ENCODE results near the gene IGFBP2. TPM values are rescaled to one million over a fixed set of nuclear protein-coding genes. Genes with fewer than 3 reads are reported as not detected.

The IGFBP2 gene
- total and polyA plus RNA-seq, 12 donors: 14.8 to 253 (median 79.4) TPM

- H3K27me3 ChIP-seq: no peaks in the 10 kb centered on the region
- intact Hi-C loops (cut with DNase I): loop anchor here (5.0 to 10.0 kb wide), 3 partner anchors 825 to 1067 kb away; no protein-coding TSS in a partner anchor
- TF ChIP-seq POLR2A (IDR thresholded peaks at IDR 0.05) (no peak), CTCF (IDR thresholded peaks at IDR 0.05) (peak in 2 of 6 experiments; percentile 15 to 23)
- DNase-seq: no peak
- no peak overlapping the region for H3K27ac ChIP-seq
- no peak overlapping the region for H3K4me3 ChIP-seq
- WGBS, 4 donors: 54 to 61% (median 59%) methylated on average over 2 to 4 of the region's 4 CpGs
- H3K4me1 ChIP-seq (replicated peaks in 1 of 2): peaks cover 0 to 29% of the 10 kb centered on the region in 2 donors
- peaks cover 0 to 7% of the 10 kb centered on the region in 2 donors for H3K36me3 ChIP-seq (replicated peaks in 1 of 2)
- no peaks in the 10 kb centered on the region for H3K9me3 ChIP-seq (replicated peaks in 1 of 3)
Measured at GRCh38 chr2:216687646-216688045, 54.4 kb downstream of the IGFBP2 start.

- no peak for DNase-seq
- Histone ChIP-seq H3K36me3 (replicated peaks in 1 of 2) (peaks cover 0 to 7% of the 10 kb centered on the region in 2 donors), H3K9me3 (replicated peaks in 1 of 3) (no peaks in the 10 kb centered on the region), H3K4me3 (no peak overlapping the region), H3K27ac (peak overlapping the region in 2 of 5 donors; percentile 33 to 56), H3K4me1 (replicated peaks in 1 of 2) (peaks cover 6 to 29% of the 10 kb centered on the region in 2 donors), H3K27me3 (no peaks in the 10 kb centered on the region)
- intact Hi-C loops (cut with DNase I): loop anchor here (5.0 to 10.0 kb wide), 3 partner anchors 823 to 1066 kb away; no protein-coding TSS in a partner anchor
- 56 to 74% (median 69%) methylated on average over 9 of the region's 9 CpGs for WGBS, 4 donors
- TF ChIP-seq POLR2A (IDR thresholded peaks at IDR 0.05): no peak
Measured at GRCh38 chr2:216688731-216689340, 55.6 kb downstream of the IGFBP2 start.

- DNase-seq: no peak
- 82 to 94% (median 89%) methylated on average over 3 of the region's 3 CpGs for WGBS, 4 donors
- Histone ChIP-seq H3K4me3 (no peak overlapping the region), H3K9me3 (replicated peaks in 1 of 3) (no peaks in the 10 kb centered on the region), H3K36me3 (replicated peaks in 1 of 2) (peaks cover 0 to 7% of the 10 kb centered on the region in 2 donors), H3K27ac (peak overlapping the region in 2 of 5 donors; percentile 33 to 56), H3K4me1 (replicated peaks in 1 of 2) (peaks cover 12 to 26% of the 10 kb centered on the region in 2 donors), H3K27me3 (no peaks in the 10 kb centered on the region)
- TF ChIP-seq CTCF (IDR thresholded peaks at IDR 0.05) (no peak), POLR2A (IDR thresholded peaks at IDR 0.05) (no peak)
- intact Hi-C loops (cut with DNase I): loop anchor here (5.0 to 10.0 kb wide), 3 partner anchors 823 to 1065 kb away; no protein-coding TSS in a partner anchor
Measured at GRCh38 chr2:216689397-216689796, 56.2 kb downstream of the IGFBP2 start.

- intact Hi-C loops (cut with DNase I): loop anchor here (5.0 to 10.0 kb wide), 2 partner anchors 484 to 1022 kb away; no protein-coding TSS in a partner anchor
Measured at GRCh38 chr2:216690456-216690852, 57.2 kb downstream of the IGFBP2 start.

More at GRCh38 chr2:216690456-216690852, 57.2 kb downstream of the IGFBP2 start:
- Histone ChIP-seq H3K4me1 (replicated peaks in 1 of 2) (peaks cover 14 to 25% of the 10 kb centered on the region in 2 donors), H3K27me3 (no peaks in the 10 kb centered on the region), H3K36me3 (replicated peaks in 1 of 2) (peaks cover 0 to 7% of the 10 kb centered on the region in 2 donors), H3K9me3 (replicated peaks in 1 of 3) (no peaks in the 10 kb centered on the region), H3K4me3 (peak overlapping the region in 1 of 4 donors; percentile 59), H3K27ac (peak overlapping the region in 2 of 5 donors; percentile 21 to 79)
- no peak for DNase-seq
- 40 to 62% (median 54%) methylated on average over 6 of the region's 6 CpGs for WGBS, 4 donors
- no peak for TF ChIP-seq CTCF (IDR thresholded peaks at IDR 0.05)
- TF ChIP-seq POLR2A (IDR thresholded peaks at IDR 0.05): no peak

All from adrenal gland (tissue), 12 donors.